Right lobe of liver (tissue), 6 donors: ENCODE measurements around the gene BARD1. TPM values are rescaled to one million over a fixed set of nuclear protein-coding genes. Genes with fewer than 3 reads are reported as not detected.
"Not testable (repeated sequence)": the region's sequence is repeated elsewhere in the genome, so short reads cannot be mapped to it uniquely, and the experiment has no call there.

Experiments
- ATAC-seq, 4 donors: fragments of 200-7000 bp; cut with Tn5 transposase; one replicate each; pipeline ENCODE4 v1.9.1; 2020; ENCODE audit warnings: mild to moderate bottlenecking in 4 of 4, moderate library complexity in 4 of 4
- DNase-seq, 3 donors: peaks; one replicate each; pipeline ENCODE4 v3.0.0-alpha.2; 2020
- H3K27ac ChIP-seq, 3 donors: fragments of 200-600 bp; one replicate each; pipeline ENCODE4 v1.8.0; 2022
- H3K27me3 ChIP-seq, 2 donors: fragments of 200-600 bp; one replicate each; pipeline ENCODE4 v1.8.0; 2022
- H3K36me3 ChIP-seq, 4 donors: fragments of 200-600 bp; sonication (generic) in 1 of 4; one replicate each; pipeline versions ENCODE4 v1.5.1 to v1.8.0; 2017 to 2022; ENCODE audit warnings: control low read depth in 1 of 4
- H3K4me1 ChIP-seq, 4 donors: fragments of 200-600 bp; sonication (generic) in 1 of 4; one replicate each; pipeline versions ENCODE4 v1.5.1 to v1.8.0; 2017 to 2022; ENCODE audit warnings: control low read depth in 1 of 4
- H3K4me3 ChIP-seq, 3 donors: fragments of 200-600 bp; one replicate each; pipeline ENCODE4 v1.8.0; 2022
- H3K9me3 ChIP-seq, 4 donors: fragments of 200-600 bp; sonication (generic) in 1 of 4; one replicate each; pipeline versions ENCODE4 v1.5.1 to v1.8.0; 2017 to 2022; ENCODE audit warnings: control low read depth in 1 of 4
- POLR2A ChIP-seq: fragments of 450-650 bp; IDR thresholded peaks from one replicate; pipeline ENCODE4 v1.6.1; 2017; ENCODE audit warnings: antibody characterized with exemption, mild to moderate bottlenecking
- WGBS: methylation state at CpG from one replicate; pipeline ENCODE4 v1.1.6; 2018; ENCODE audit warnings: low coverage, low lambda C conversion rate; ENCODE audit not compliant: insufficient coverage; ENCODE audit errors: missing lambda C conversion rate; 5-methylcytosine and 5-hydroxymethylcytosine counted together
- intact Hi-C, 2 donors: fragments of 100-400 bp; cut with DNase I; formaldehyde crosslinking; loops; one replicate each; pipeline versions ENCODE4 v1.11.2 to v1.14.1; 2022
- total RNA-seq, 6 experiments: library from RNA; depleted of rRNA in 2 of 6; stranded (reverse); fragments of >200 nt in 2 of 6; fragmentation: NEBNext Ultra II Directional in 3 of 6; extraction: Animal tissue kit (Norgen Biotek cat#: 25700) in 3 of 6; gene quantifications; one replicate each; pipeline versions ENCODE4 v1.1.0 to v1.2.4, GENCODE V29; 2016 to 2023
- TF ChIP-seq, protein P1 (sequence below), 4 donors: fragments of 200-600 bp in 3 of 4; fragments of 450-650 bp in 1 of 4; IDR thresholded peaks; one replicate each; pipeline versions ENCODE4 v1.5.1 to v1.8.0; 2016 to 2022; ENCODE audit warnings: antibody characterized with exemption in 4 of 4, mild to moderate bottlenecking in 2 of 4
- donor health status: DM: no; HTN: yes; CAD: no.
- donor health status: DM: no; HTN: no; CAD: no.
- donor health status: DM: no; HTN: no; CAD: no.
- donor health status: DM: no; HTN: yes; CAD: no.
- donor health status: DM: no; HTN: yes; CAD: no.

The BARD1 gene
- total RNA-seq, 6 experiments from 2014 or later, result 1.8 to 6.1 (median 2.2) TPM

GRCh38 chr2:214706986-214707385 lies 102.5 kb downstream of the BARD1 start:
- Histone ChIP-seq H3K27me3 (peaks cover 0 to 4% of the 10 kb centered on the region in 2 donors), H3K9me3 (no peaks in the 10 kb centered on the region), H3K4me3 (no peak overlapping the region), H3K36me3 (no peaks in the 10 kb centered on the region), H3K27ac (no peak overlapping the region), H3K4me1 (no peaks in the 10 kb centered on the region)
- TF ChIP-seq, protein P1, sequence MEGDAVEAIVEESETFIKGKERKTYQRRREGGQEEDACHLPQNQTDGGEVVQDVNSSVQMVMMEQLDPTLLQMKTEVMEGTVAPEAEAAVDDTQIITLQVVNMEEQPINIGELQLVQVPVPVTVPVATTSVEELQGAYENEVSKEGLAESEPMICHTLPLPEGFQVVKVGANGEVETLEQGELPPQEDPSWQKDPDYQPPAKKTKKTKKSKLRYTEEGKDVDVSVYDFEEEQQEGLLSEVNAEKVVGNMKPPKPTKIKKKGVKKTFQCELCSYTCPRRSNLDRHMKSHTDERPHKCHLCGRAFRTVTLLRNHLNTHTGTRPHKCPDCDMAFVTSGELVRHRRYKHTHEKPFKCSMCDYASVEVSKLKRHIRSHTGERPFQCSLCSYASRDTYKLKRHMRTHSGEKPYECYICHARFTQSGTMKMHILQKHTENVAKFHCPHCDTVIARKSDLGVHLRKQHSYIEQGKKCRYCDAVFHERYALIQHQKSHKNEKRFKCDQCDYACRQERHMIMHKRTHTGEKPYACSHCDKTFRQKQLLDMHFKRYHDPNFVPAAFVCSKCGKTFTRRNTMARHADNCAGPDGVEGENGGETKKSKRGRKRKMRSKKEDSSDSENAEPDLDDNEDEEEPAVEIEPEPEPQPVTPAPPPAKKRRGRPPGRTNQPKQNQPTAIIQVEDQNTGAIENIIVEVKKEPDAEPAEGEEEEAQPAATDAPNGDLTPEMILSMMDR (IDR thresholded peaks at IDR 0.05), result no peak
- TF ChIP-seq POLR2A, result no peak
- DNase-seq, result peak in 1 of 3 donors; percentile 67
- intact Hi-C loops, result no loop called here
- WGBS, result 14% methylated on average over 2 of the region's 2 CpGs
- ATAC-seq, result peak; percentile 87 to 98 (median 96)

DNA sequence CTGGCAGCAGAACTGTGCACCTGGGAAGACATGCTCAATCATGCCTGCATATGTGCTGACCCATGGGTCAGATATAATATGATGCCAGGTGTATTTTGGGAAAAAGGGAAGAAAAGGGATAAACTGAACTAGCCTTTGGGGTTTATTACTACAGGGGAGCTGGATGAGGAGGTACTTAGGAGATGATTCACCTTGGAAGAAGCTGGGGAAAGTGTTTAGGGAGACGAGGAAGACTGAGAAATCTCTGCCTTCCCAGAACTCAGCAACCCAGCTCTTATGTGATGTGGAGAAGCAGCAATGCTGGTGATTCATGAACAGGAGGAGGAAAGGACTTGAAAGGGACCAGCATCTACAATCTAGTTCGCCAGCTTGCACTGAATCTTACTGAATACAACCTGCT lies 110.2 kb downstream of the BARD1 start:
- intact Hi-C loops, result no loop called here
- 25% methylated on average over 2 of the region's 2 CpGs for WGBS

DNA sequence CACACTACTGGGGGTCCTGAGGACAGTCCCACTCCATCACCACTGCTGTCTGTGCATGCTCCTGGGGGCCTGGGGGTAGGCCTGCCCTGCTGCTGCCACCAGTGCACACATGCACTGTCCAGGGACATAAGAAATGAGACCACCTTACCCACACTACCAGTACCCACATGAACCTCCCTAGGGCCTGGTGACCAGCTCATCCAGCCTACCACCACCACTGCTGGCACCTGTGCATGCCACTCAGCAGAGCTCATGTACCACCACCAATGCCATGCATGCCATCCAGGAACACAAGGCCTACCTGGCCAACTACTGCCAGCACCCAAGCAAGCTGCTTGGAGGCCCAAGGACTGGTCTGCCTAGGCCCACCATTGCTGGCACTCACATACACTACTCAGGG lies 112.8 kb downstream of the BARD1 start:
- Histone ChIP-seq H3K27me3 (no peaks in the 10 kb centered on the region), H3K4me1 (no peaks in the 10 kb centered on the region), H3K27ac (no peak overlapping the region), H3K36me3 (no peaks in the 10 kb centered on the region), H3K9me3 (no peaks in the 10 kb centered on the region), H3K4me3 (no peak overlapping the region)
- DNase-seq, result no peak
- intact Hi-C loops, result no loop called here
- TF ChIP-seq, protein P1 (IDR thresholded peaks at IDR 0.05), result no peak
- no peak for TF ChIP-seq POLR2A
- peak in 1 of 4 donors; percentile 25 for ATAC-seq

More for the DNA sequence above, 110.2 kb downstream of the BARD1 start:
- Histone ChIP-seq H3K4me1 (no peaks in the 10 kb centered on the region), H3K27me3 (no peaks in the 10 kb centered on the region), H3K4me3 (no peak overlapping the region), H3K27ac (no peak overlapping the region), H3K36me3 (no peaks in the 10 kb centered on the region), H3K9me3 (no peaks in the 10 kb centered on the region)
- TF ChIP-seq, protein P1 (IDR thresholded peaks at IDR 0.05), result no peak
- no peak for TF ChIP-seq POLR2A
- DNase-seq (no peak), ATAC-seq (no peak)

DNA sequence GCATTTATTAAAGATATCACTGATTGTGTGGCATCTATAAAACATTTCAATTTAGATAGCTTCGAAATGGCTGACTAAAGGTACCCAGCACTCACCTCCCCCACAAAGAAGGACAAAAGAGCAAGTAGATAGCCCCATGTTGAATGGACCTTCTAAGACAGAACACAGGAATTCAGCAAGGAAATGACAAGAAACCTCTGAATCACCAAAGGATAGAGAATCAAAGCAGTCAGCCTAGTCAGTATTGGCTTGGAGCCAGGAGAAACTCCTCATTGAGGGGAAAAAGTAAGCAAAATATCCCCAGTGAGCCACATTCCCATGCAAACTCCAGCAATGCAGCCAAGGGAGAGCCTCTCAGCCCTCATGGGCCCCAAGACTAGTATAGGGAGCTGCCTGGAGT lies 113.7 kb downstream of the BARD1 start:
- intact Hi-C loops, result no loop called here
- 59% methylated on average over 1 of the region's 1 CpG for WGBS
- H3K9me3 ChIP-seq, result no peaks in the 10 kb centered on the region
- H3K4me1 ChIP-seq, result no peaks in the 10 kb centered on the region
- no peaks in the 10 kb centered on the region for H3K36me3 ChIP-seq
- no peak overlapping the region for H3K27ac ChIP-seq
- no peak overlapping the region for H3K4me3 ChIP-seq
- DNase-seq, result no peak
- no peak for ATAC-seq
- TF ChIP-seq POLR2A, result no peak
- TF ChIP-seq, protein P1 (IDR thresholded peaks at IDR 0.05), result no peak
- no peaks in the 10 kb centered on the region for H3K27me3 ChIP-seq

GRCh38 chr2:214683557-214683956 lies 125.9 kb downstream of the BARD1 start:
- H3K4me1 ChIP-seq, H3K9me3 ChIP-seq, intact Hi-C loops, H3K36me3 ChIP-seq, DNase-seq, ATAC-seq, H3K27ac ChIP-seq, H3K27me3 ChIP-seq, H3K4me3 ChIP-seq: not testable (repeated sequence)
- WGBS, result 0% methylated on average over 4 of the region's 12 CpGs
